HG03025 (cell line): ENCODE results near the gene CIC.

ENCODE experiments used
- ATAC-seq: cut with Tn5 transposase; IDR thresholded peaks from one replicate; pipeline ENCODE4 v1.9.1; 2021; ENCODE audit warnings: mild to moderate bottlenecking, moderate library complexity; ENCODE audit not compliant: unreplicated experiment, low FRiP score

CIC gene

GRCh38 chr19:42268704-42269477 lies at the start of gene CIC:
Gene CIC, plus strand, starts transcription at chr19:42269252. Its CDS starts 2,532 bp downstream, at chr19:42271784.
- peak; percentile 72 for ATAC-seq

- ATAC-seq = peak; percentile 57
These were observed 49.0 kb upstream of the CIC start, which contains the start of gene ZNF526 for GRCh38 chr19:42219812-42220750. Gene ZNF526, plus strand, starts transcription at chr19:42220312. Its CDS starts 4,092 bp downstream, at chr19:42224404.

GRCh38 chr19:42220751-42221097 lies 48.3 kb upstream of the CIC start:
- ATAC-seq = no peak

- ATAC-seq = no peak
These were observed 43.9 kb upstream of the CIC start for GRCh38 chr19:42224940-42225717.

- no peak for ATAC-seq
These were observed 43.2 kb upstream of the CIC start for GRCh38 chr19:42225718-42226292.

- no peak for ATAC-seq
These were observed 42.2 kb upstream of the CIC start for GRCh38 chr19:42226886-42227285.

- no peak for ATAC-seq
These were observed 40.4 kb upstream of the CIC start for GRCh38 chr19:42228641-42229040.

- ATAC-seq = no peak
These were observed 39.7 kb upstream of the CIC start for GRCh38 chr19:42229301-42229854.

- ATAC-seq = no peak
These were observed 39.1 kb upstream of the CIC start for GRCh38 chr19:42229855-42230351.

- no peak for ATAC-seq
These were observed 38.5 kb upstream of the CIC start for GRCh38 chr19:42230571-42230970.

GRCh38 chr19:42232435-42232834 lies 36.6 kb upstream of the CIC start:
- ATAC-seq = no peak

GRCh38 chr19:42233106-42233505 lies 35.9 kb upstream of the CIC start:
- ATAC-seq = no peak

- no peak for ATAC-seq
These were observed 35.3 kb upstream of the CIC start for GRCh38 chr19:42233678-42234292.

GRCh38 chr19:42234364-42234763 lies 34.7 kb upstream of the CIC start:
- no peak for ATAC-seq

GRCh38 chr19:42235181-42235580 lies 33.9 kb upstream of the CIC start:
- ATAC-seq = no peak

GRCh38 chr19:42239544-42240220 lies 29.4 kb upstream of the CIC start:
- ATAC-seq = no peak

- ATAC-seq = no peak
These were observed 27.8 kb upstream of the CIC start for GRCh38 chr19:42241279-42241678.

GRCh38 chr19:42242069-42242511 lies 27.0 kb upstream of the CIC start:
- ATAC-seq = no peak
